ENCODE data around the gene PCDHA3.
A peak's percentile ranks its signal among the peaks of the same experiment; 100 is the strongest.
"Not testable (repeated sequence)": the region's sequence is repeated elsewhere in the genome, so short reads cannot be mapped to it uniquely, and the experiment has no call there.

PCDHA3 gene

GRCh38 chr5:140821375-140822280 lies 20.8 kb downstream of the PCDHA3 start, which contains the start of gene PCDHA5:
TSS of gene PCDHA5 (plus strand) at chr5:140821613.
- DNase-seq: no peak

GRCh38 chr5:140822281-140822629 lies 21.4 kb downstream of the PCDHA3 start:
- no peak for DNase-seq

- DNase-seq: not testable (repeated sequence)
These were observed 22.1 kb downstream of the PCDHA3 start for GRCh38 chr5:140822969-140823368.

GRCh38 chr5:140823475-140823874 lies 22.6 kb downstream of the PCDHA3 start:
- no peak for DNase-seq

- no peak for DNase-seq
These were observed 27.0 kb downstream of the PCDHA3 start, which contains the start of gene PCDHA6 for GRCh38 chr5:140827704-140828361. TSS of gene PCDHA6 (plus strand) at chr5:140827960. CDS start at chr5:140828092, 132 bp downstream.

GRCh38 chr5:140828362-140828737 lies 27.5 kb downstream of the PCDHA3 start:
- DNase-seq: no peak

GRCh38 chr5:140829511-140830501 lies 28.9 kb downstream of the PCDHA3 start:
- not testable (repeated sequence) for DNase-seq

GRCh38 chr5:140833993-140834392 lies 33.1 kb downstream of the PCDHA3 start, which contains the start of gene PCDHA7:
TSS of gene PCDHA7 (plus strand) at chr5:140834269. CDS start at chr5:140834384, 115 bp downstream.
- DNase-seq: no peak

GRCh38 chr5:140834439-140835008 lies 33.7 kb downstream of the PCDHA3 start:
- DNase-seq: not testable (repeated sequence)

GRCh38 chr5:140835622-140836510 lies 35.0 kb downstream of the PCDHA3 start:
- no peak for DNase-seq

GRCh38 chr5:140840978-140841962 lies 40.4 kb downstream of the PCDHA3 start, which contains the start of gene PCDHA8:
TSS of gene PCDHA8 (plus strand) at chr5:140841187. CDS start at chr5:140841322, 135 bp downstream.
- peak; percentile 5 to 61 for DNase-seq

GRCh38 chr5:140842798-140843733 lies 42.2 kb downstream of the PCDHA3 start:
- DNase-seq: no peak

GRCh38 chr5:140848139-140849102 lies 47.6 kb downstream of the PCDHA3 start, which contains the start of gene PCDHA9:
TSS of gene PCDHA9 (plus strand) at chr5:140848382. CDS start at chr5:140848496, 114 bp downstream.
- DNase-seq: not testable (repeated sequence)

GRCh38 chr5:140849831-140850634 lies 49.2 kb downstream of the PCDHA3 start:
- not testable (repeated sequence) for DNase-seq
